OCI-LY1 (cell line): ENCODE measurements around the gene NIPA2.

Experiments used
- EZH2 ChIP-seq: fragments of 200-600 bp; sonication (generic), shearing (Covaris generic); IDR thresholded peaks from 2 replicates; pipeline ENCODE4 v1.8.0; 2017; ENCODE audit warnings: borderline replicate concordance, mixed run types, mild to moderate bottlenecking, antibody characterized with exemption, low read length, moderate library complexity, mixed read lengths
- TF ChIP-seq, protein P1 (sequence below): fragments of 200-600 bp; sonication (generic), shearing (Covaris generic); IDR thresholded peaks from 2 replicates; pipeline ENCODE4 v1.5.1; 2017; ENCODE audit warnings: mild to moderate bottlenecking, antibody characterized with exemption, low read length, moderate library complexity, mixed read lengths

DNA sequence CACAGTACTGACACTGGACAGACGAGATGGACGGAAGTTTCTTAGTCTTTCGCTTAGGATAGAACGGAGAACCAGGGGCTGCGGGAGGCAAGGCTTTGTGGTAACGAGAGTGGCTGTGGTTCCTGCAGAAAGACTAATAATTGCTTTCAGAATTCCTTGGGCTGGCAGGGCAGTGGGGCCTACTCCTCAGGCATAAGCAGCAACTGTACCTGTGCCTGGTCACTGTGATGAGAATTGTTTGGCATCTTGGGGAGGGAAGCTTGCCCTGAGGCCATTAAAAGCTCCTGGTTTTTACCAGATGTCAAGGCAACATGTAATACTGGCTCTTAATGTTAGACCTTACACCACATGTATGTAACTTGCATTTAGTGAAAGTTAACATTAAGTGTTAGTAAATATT is 7.6 kb downstream of the NIPA2 start:
- TF ChIP-seq, protein P1, sequence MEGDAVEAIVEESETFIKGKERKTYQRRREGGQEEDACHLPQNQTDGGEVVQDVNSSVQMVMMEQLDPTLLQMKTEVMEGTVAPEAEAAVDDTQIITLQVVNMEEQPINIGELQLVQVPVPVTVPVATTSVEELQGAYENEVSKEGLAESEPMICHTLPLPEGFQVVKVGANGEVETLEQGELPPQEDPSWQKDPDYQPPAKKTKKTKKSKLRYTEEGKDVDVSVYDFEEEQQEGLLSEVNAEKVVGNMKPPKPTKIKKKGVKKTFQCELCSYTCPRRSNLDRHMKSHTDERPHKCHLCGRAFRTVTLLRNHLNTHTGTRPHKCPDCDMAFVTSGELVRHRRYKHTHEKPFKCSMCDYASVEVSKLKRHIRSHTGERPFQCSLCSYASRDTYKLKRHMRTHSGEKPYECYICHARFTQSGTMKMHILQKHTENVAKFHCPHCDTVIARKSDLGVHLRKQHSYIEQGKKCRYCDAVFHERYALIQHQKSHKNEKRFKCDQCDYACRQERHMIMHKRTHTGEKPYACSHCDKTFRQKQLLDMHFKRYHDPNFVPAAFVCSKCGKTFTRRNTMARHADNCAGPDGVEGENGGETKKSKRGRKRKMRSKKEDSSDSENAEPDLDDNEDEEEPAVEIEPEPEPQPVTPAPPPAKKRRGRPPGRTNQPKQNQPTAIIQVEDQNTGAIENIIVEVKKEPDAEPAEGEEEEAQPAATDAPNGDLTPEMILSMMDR = no peak
- TF ChIP-seq EZH2 = no peak
